ENCODE measurements around the gene APOD. TPM values are rescaled to one million over a fixed set of nuclear protein-coding genes. Genes with fewer than 3 reads are reported as not detected.
A peak's percentile ranks its signal among the peaks of the same experiment; 100 is the strongest.

Gene APOD
- total and polyA plus RNA-seq, 9 of the 15 experiments (the other 6 are each of a cell fraction or from before 2014, with no cell fraction given): 0.18 to 0.50 (median 0.35) TPM; not detected in 1

DNA sequence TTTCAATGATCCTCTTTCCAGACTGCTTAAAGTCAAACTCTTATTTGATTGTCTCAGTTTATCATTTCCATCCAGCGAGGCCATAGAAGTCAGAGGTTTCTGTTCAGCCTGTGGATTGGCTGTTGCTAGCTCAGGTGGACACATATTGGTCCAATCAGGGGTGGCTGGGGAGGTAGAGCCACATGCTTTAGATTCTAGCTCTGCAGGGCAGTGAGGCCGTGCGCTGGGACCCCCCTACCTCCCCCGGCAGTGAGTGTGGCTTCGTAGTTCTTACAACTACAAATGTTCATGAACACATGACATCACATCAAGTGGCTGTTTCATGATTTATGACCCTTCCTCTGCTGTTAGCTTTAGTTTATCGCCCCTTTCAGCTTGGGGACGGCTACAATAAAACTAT is 18.0 kb downstream of the APOD start (continued):
- no peak for TF ChIP-seq NR2C2 (CRISPR knock-in tag; IDR thresholded peaks at IDR 0.05)
- no peak for TF ChIP-seq NR2C2 (tag; IDR thresholded peaks at IDR 0.05)
- TF ChIP-seq, protein P1, sequence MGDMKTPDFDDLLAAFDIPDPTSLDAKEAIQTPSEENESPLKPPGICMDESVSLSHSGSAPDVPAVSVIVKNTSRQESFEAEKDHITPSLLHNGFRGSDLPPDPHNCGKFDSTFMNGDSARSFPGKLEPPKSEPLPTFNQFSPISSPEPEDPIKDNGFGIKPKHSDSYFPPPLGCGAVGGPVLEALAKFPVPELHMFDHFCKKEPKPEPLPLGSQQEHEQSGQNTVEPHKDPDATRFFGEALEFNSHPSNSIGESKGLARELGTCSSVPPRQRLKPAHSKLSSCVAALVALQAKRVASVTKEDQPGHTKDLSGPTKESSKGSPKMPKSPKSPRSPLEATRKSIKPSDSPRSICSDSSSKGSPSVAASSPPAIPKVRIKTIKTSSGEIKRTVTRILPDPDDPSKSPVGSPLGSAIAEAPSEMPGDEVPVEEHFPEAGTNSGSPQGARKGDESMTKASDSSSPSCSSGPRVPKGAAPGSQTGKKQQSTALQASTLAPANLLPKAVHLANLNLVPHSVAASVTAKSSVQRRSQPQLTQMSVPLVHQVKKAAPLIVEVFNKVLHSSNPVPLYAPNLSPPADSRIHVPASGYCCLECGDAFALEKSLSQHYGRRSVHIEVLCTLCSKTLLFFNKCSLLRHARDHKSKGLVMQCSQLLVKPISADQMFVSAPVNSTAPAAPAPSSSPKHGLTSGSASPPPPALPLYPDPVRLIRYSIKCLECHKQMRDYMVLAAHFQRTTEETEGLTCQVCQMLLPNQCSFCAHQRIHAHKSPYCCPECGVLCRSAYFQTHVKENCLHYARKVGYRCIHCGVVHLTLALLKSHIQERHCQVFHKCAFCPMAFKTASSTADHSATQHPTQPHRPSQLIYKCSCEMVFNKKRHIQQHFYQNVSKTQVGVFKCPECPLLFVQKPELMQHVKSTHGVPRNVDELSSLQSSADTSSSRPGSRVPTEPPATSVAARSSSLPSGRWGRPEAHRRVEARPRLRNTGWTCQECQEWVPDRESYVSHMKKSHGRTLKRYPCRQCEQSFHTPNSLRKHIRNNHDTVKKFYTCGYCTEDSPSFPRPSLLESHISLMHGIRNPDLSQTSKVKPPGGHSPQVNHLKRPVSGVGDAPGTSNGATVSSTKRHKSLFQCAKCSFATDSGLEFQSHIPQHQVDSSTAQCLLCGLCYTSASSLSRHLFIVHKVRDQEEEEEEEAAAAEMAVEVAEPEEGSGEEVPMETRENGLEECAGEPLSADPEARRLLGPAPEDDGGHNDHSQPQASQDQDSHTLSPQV (IDR thresholded peaks at IDR 0.05): no peak
- no peak for TF ChIP-seq CCAR2 (IDR thresholded peaks at IDR 0.05; ENCODE audit: low read depth, low read length)
- TF ChIP-seq, protein P2, sequence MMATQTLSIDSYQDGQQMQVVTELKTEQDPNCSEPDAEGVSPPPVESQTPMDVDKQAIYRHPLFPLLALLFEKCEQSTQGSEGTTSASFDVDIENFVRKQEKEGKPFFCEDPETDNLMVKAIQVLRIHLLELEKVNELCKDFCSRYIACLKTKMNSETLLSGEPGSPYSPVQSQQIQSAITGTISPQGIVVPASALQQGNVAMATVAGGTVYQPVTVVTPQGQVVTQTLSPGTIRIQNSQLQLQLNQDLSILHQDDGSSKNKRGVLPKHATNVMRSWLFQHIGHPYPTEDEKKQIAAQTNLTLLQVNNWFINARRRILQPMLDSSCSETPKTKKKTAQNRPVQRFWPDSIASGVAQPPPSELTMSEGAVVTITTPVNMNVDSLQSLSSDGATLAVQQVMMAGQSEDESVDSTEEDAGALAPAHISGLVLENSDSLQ (IDR thresholded peaks at IDR 0.05): peak; percentile 91
- TF ChIP-seq RBM17 (IDR thresholded peaks at IDR 0.05; ENCODE audit: borderline replicate concordance, low read depth, low read length): no peak
- TF ChIP-seq, protein P3, sequence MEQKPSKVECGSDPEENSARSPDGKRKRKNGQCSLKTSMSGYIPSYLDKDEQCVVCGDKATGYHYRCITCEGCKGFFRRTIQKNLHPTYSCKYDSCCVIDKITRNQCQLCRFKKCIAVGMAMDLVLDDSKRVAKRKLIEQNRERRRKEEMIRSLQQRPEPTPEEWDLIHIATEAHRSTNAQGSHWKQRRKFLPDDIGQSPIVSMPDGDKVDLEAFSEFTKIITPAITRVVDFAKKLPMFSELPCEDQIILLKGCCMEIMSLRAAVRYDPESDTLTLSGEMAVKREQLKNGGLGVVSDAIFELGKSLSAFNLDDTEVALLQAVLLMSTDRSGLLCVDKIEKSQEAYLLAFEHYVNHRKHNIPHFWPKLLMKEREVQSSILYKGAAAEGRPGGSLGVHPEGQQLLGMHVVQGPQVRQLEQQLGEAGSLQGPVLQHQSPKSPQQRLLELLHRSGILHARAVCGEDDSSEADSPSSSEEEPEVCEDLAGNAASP (IDR thresholded peaks at IDR 0.05): no peak
- TF ChIP-seq NRF1 (conservative IDR thresholded peaks at IDR 0.05 in 1 of 2, IDR thresholded peaks at IDR 0.05 in 1 of 2): no peak
- TF ChIP-seq MEF2D (tag; conservative IDR thresholded peaks at IDR 0.05; ENCODE audit: low read depth): no peak
- peak; percentile 40; the same call in 1 of the 2 replicates for TF ChIP-seq ATF7 (IDR thresholded peaks at IDR 0.05)
- no peak for TF ChIP-seq TAL1 (IDR thresholded peaks at IDR 0.05)
- TF ChIP-seq, protein P4, sequence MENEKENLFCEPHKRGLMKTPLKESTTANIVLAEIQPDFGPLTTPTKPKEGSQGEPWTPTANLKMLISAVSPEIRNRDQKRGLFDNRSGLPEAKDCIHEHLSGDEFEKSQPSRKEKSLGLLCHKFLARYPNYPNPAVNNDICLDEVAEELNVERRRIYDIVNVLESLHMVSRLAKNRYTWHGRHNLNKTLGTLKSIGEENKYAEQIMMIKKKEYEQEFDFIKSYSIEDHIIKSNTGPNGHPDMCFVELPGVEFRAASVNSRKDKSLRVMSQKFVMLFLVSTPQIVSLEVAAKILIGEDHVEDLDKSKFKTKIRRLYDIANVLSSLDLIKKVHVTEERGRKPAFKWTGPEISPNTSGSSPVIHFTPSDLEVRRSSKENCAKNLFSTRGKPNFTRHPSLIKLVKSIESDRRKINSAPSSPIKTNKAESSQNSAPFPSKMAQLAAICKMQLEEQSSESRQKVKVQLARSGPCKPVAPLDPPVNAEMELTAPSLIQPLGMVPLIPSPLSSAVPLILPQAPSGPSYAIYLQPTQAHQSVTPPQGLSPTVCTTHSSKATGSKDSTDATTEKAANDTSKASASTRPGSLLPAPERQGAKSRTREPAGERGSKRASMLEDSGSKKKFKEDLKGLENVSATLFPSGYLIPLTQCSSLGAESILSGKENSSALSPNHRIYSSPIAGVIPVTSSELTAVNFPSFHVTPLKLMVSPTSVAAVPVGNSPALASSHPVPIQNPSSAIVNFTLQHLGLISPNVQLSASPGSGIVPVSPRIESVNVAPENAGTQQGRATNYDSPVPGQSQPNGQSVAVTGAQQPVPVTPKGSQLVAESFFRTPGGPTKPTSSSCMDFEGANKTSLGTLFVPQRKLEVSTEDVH (IDR thresholded peaks at IDR 0.05; ENCODE audit: low read depth, partially characterized antibody): no peak
- no peak for TF ChIP-seq SMARCA5 (IDR thresholded peaks at IDR 0.05)
- TF ChIP-seq, protein P5, sequence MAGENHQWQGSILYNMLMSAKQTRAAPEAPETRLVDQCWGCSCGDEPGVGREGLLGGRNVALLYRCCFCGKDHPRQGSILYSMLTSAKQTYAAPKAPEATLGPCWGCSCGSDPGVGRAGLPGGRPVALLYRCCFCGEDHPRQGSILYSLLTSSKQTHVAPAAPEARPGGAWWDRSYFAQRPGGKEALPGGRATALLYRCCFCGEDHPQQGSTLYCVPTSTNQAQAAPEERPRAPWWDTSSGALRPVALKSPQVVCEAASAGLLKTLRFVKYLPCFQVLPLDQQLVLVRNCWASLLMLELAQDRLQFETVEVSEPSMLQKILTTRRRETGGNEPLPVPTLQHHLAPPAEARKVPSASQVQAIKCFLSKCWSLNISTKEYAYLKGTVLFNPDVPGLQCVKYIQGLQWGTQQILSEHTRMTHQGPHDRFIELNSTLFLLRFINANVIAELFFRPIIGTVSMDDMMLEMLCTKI (IDR thresholded peaks at IDR 0.05; ENCODE audit: partially characterized antibody): no peak
